H1 (cell line): ENCODE data around the gene STXBP4. TPM values are rescaled to one million over a fixed set of nuclear protein-coding genes. Genes with fewer than 3 reads are reported as not detected.

Experiments
- CTCF ChIA-PET: fragments of 300-600 bp; sonication (Branson Sonifier 250); formaldehyde crosslinking; loops from one replicate; lab custom pipeline; 2021; ENCODE audit not compliant: partially characterized antibody; lab: Charles Lee
- POLR2A ChIA-PET: fragments of 300-600 bp; sonication (Branson Sonifier 250); formaldehyde crosslinking; loops from one replicate; lab custom pipeline; 2021; ENCODE audit warnings: inconsistent platforms; ENCODE audit not compliant: partially characterized antibody; lab: Charles Lee
- DNase-seq, 2 experiments: peaks; one replicate each; pipeline versions ENCODE4 v3.0.0 to v3.0.0-alpha.2; 2010 to 2022; ENCODE audit warnings: low spot score in 2 of 2, low read depth in 1 of 2, mixed read lengths in 1 of 2
- FAIRE-seq: peaks from 2 replicates; lab custom pipeline; 2011; peaks lifted over from hg19 to GRCh38; lab: Jason Lieb, UNC
- H2AFZ ChIP-seq: 2 replicates; pipeline ENCODE4 v1.8.1; 2012; ENCODE audit warnings: low read length, inconsistent platforms
- H2AK5ac ChIP-seq: 2 replicates; pipeline ENCODE4 v1.6.1; 2013; ENCODE audit warnings: low read depth, low read length
- H2BK120ac ChIP-seq: replicated peaks from 2 replicates; pipeline ENCODE3; 2013; ENCODE audit warnings: low read depth, low read length, inconsistent platforms
- H2BK12ac ChIP-seq: 2 replicates; pipeline ENCODE4 v1.6.1; 2013; ENCODE audit warnings: low read depth, low read length
- H2BK15ac ChIP-seq: 2 replicates; pipeline ENCODE4 v1.6.1; 2013; ENCODE audit warnings: low read length
- H2BK20ac ChIP-seq: 2 replicates; pipeline ENCODE4 v1.6.1; 2013; ENCODE audit warnings: low read length
- H2BK5ac ChIP-seq: 2 replicates; pipeline ENCODE4 v1.6.1; 2013; ENCODE audit warnings: low read depth, low read length
- H3K14ac ChIP-seq: 2 replicates; pipeline ENCODE4 v1.6.1; 2013; ENCODE audit warnings: inconsistent platforms; ENCODE audit not compliant: insufficient read length
- H3K18ac ChIP-seq: 2 replicates; pipeline ENCODE4 v1.6.1; 2013; ENCODE audit warnings: low read length; ENCODE audit errors: extremely low read depth
- H3K23ac ChIP-seq: 2 replicates; pipeline ENCODE4 v1.6.1; 2013; ENCODE audit warnings: inconsistent platforms; ENCODE audit not compliant: insufficient read length
- H3K23me2 ChIP-seq: 2 replicates; pipeline ENCODE4 v1.6.1; 2013; ENCODE audit warnings: low read depth, low read length
- H3K27ac ChIP-seq: 2 replicates; pipeline ENCODE4 v1.6.1; 2011; ENCODE audit warnings: low read depth, low read length, inconsistent platforms
- H3K27me3 ChIP-seq, 4 experiments: replicated peaks in 1 of 4; 1 replicate in 1 of 4; 2 replicates in 3 of 4; pipeline versions ENCODE4 v1.6.1 to v1.8.1; 2011 to 2013; ENCODE audit warnings: low read length in 3 of 4, mild to moderate bottlenecking in 3 of 4, inconsistent platforms in 2 of 4, mixed read lengths in 2 of 4, moderate library complexity in 1 of 4; ENCODE audit not compliant: control insufficient read depth in 3 of 4, insufficient read depth in 3 of 4; ENCODE audit errors: extremely low read depth in 1 of 4
- H3K36me3 ChIP-seq, 4 experiments: 2 replicates each; pipeline versions ENCODE4 v1.6.1 to v1.8.1; 2011 to 2013; ENCODE audit warnings: mild to moderate bottlenecking in 4 of 4, low read length in 3 of 4, moderate library complexity in 2 of 4, control low read depth in 1 of 4, inconsistent platforms in 1 of 4; ENCODE audit not compliant: insufficient read depth in 4 of 4, control insufficient read depth in 2 of 4
- H3K4ac ChIP-seq: replicated peaks from 2 replicates; pipeline ENCODE3; 2013; ENCODE audit warnings: low read length, low read depth, mixed read lengths, inconsistent platforms; ENCODE audit not compliant: insufficient read length
- H3K4me1 ChIP-seq, 4 experiments: replicated peaks in 1 of 4; 1 replicate in 1 of 4; 2 replicates in 3 of 4; pipeline versions ENCODE4 v1.6.1 to v1.8.1; 2011 to 2013; ENCODE audit warnings: low read length in 3 of 4, inconsistent platforms in 2 of 4, mixed read lengths in 1 of 4; ENCODE audit not compliant: insufficient read depth in 4 of 4, control insufficient read depth in 3 of 4
- H3K4me2 ChIP-seq, 2 experiments: 2 replicates each; pipeline versions ENCODE4 v1.6.1 to v1.8.1; 2011 to 2013; ENCODE audit warnings: low read depth in 2 of 2, low read length in 2 of 2, control low read depth in 1 of 2, inconsistent platforms in 1 of 2, mild to moderate bottlenecking in 1 of 2; ENCODE audit not compliant: insufficient read depth in 1 of 2
- H3K4me3 ChIP-seq, 4 experiments: fragments of 200-600, 300-600 bp in 1 of 4; sonication (generic), shearing (Covaris generic), sonication (Bioruptor Twin) in 1 of 4; 2 replicates each; pipeline versions ENCODE4 v1.5.1 to v1.8.1; 2011 to 2016; ENCODE audit warnings: low read length in 4 of 4, low read depth in 3 of 4, control low read depth in 2 of 4, inconsistent platforms in 2 of 4, mild to moderate bottlenecking in 2 of 4, mixed read lengths in 1 of 4, moderate library complexity in 1 of 4; ENCODE audit not compliant: insufficient read depth in 2 of 4; ENCODE audit errors: extremely low read depth in 1 of 4
- H3K56ac ChIP-seq: replicated peaks from 2 replicates; pipeline ENCODE3; 2013; ENCODE audit warnings: low read depth, mild to moderate bottlenecking, mixed read lengths, low read length, inconsistent platforms; ENCODE audit not compliant: insufficient read length
- H3K79me1 ChIP-seq: 2 replicates; pipeline ENCODE4 v1.6.1; 2013; ENCODE audit warnings: low read depth, low read length, control low read depth
- H3K79me2 ChIP-seq, 2 experiments: 2 replicates each; pipeline versions ENCODE4 v1.6.1 to v1.8.1; 2012 to 2013; ENCODE audit warnings: low read length in 2 of 2, mild to moderate bottlenecking in 2 of 2, inconsistent platforms in 1 of 2; ENCODE audit not compliant: insufficient read depth in 2 of 2, control insufficient read depth in 1 of 2
- H3K9ac ChIP-seq, 4 experiments: replicated peaks in 1 of 4; 1 replicate in 1 of 4; 2 replicates in 3 of 4; pipeline versions ENCODE4 v1.6.1 to v1.8.1; 2011 to 2013; ENCODE audit warnings: low read depth in 3 of 4, low read length in 3 of 4, control low read depth in 2 of 4, mild to moderate bottlenecking in 2 of 4, moderate library complexity in 2 of 4, inconsistent platforms in 1 of 4; ENCODE audit errors: extremely low read depth in 1 of 4
- H3K9me3 ChIP-seq, 2 experiments: 2 replicates each; pipeline versions ENCODE4 v1.6.1 to v1.8.1; 2012 to 2013; ENCODE audit warnings: mild to moderate bottlenecking in 2 of 2, moderate library complexity in 2 of 2, control low read depth in 1 of 2, inconsistent platforms in 1 of 2, low read depth in 1 of 2, low read length in 1 of 2, mixed read lengths in 1 of 2; ENCODE audit not compliant: insufficient read depth in 2 of 2
- H4K20me1 ChIP-seq, 2 experiments: replicated peaks in 1 of 2; 2 replicates each; pipeline versions ENCODE3 to v1.8.1; 2011 to 2013; ENCODE audit warnings: inconsistent platforms in 2 of 2, low read length in 2 of 2, mild to moderate bottlenecking in 1 of 2; ENCODE audit not compliant: insufficient read depth in 2 of 2, control insufficient read depth in 1 of 2
- H4K5ac ChIP-seq: 2 replicates; pipeline ENCODE4 v1.6.1; 2013; ENCODE audit warnings: low read length, low read depth, mixed read lengths, inconsistent platforms; ENCODE audit not compliant: insufficient read length
- H4K8ac ChIP-seq: 2 replicates; pipeline ENCODE4 v1.8.0; 2013; ENCODE audit warnings: mild to moderate bottlenecking, moderate library complexity, low read length, inconsistent platforms; ENCODE audit not compliant: insufficient read depth; ENCODE audit errors: extremely low read depth
- H4K91ac ChIP-seq: replicated peaks from 2 replicates; pipeline ENCODE3; 2013; ENCODE audit warnings: low read length, mixed read lengths, inconsistent platforms; ENCODE audit not compliant: insufficient read length
- SUZ12 ChIP-seq: fragments of 200-600 bp; sonication (generic); IDR thresholded peaks from 2 replicates; pipeline ENCODE4 v1.6.1; 2012; ENCODE audit warnings: mild to moderate bottlenecking, inconsistent platforms, low read length, moderate library complexity, mixed read lengths
- WGBS, 2 experiments: shearing (Covaris generic) in 1 of 2; methylation state at CpG; one replicate each; pipeline versions ENCODE4 v1.1.6 to v1.1.7; 2013 to 2015; ENCODE audit warnings: low lambda C conversion rate in 2 of 2, mixed read lengths in 2 of 2, inconsistent platforms in 1 of 2, low coverage in 1 of 2, missing lambda C conversion rate in 1 of 2; ENCODE audit not compliant: insufficient replicate concordance in 2 of 2, insufficient coverage in 1 of 2, insufficient read length in 1 of 2; ENCODE audit errors: extremely low coverage in 1 of 2, missing lambda C conversion rate in 1 of 2; 5-methylcytosine and 5-hydroxymethylcytosine counted together
- polyA plus RNA-seq, 7 experiments: library from polyadenylated mRNA; depleted of rRNA in 3 of 7; stranded (reverse) in 5 of 7; unstranded in 2 of 7; fragments of >200 nt in 5 of 7; fragments of 200-250 nt in 2 of 7; gene quantifications; 1 replicate in 5 of 7; 2 replicates in 1 of 7; 4 replicates in 1 of 7; pipeline versions ENCODE4 v1.2.1 to v1.2.3, GENCODE V29; 2011 to 2013; ENCODE audit warnings: missing spikeins in 2 of 7, mixed read lengths in 2 of 7
- total RNA-seq: library from RNA; stranded (reverse); fragmentation: NEBNext Ultra II Directional; extraction: Animal tissue kit (Norgen Biotek cat#: 25700); gene quantifications from 2 replicates; pipeline ENCODE4 v1.2.1, GENCODE V29; 2021

Gene STXBP4
- total and polyA plus RNA-seq, 2 of the 8 experiments (the other 6 are each of a cell fraction or from before 2014, with no cell fraction given), result 3.2 to 18.5 TPM

- no peak overlapping the region for H3K4ac ChIP-seq
- FAIRE-seq (no peak), DNase-seq (no peak)
- H3K27ac ChIP-seq, result no peak overlapping the region
- no peaks in the 10 kb centered on the region for H3K4me1 ChIP-seq
- no peak overlapping the region for H2AFZ ChIP-seq
- H3K9me3 ChIP-seq, result no peaks in the 10 kb centered on the region
- no peak overlapping the region for H2BK120ac ChIP-seq
- H3K23ac ChIP-seq, result no peak overlapping the region
- peaks cover 1 to 5% of the 10 kb centered on the region in 2 experiments for H4K20me1 ChIP-seq
- H3K79me1 ChIP-seq, result no peaks in the 10 kb centered on the region; the same call in 1 of the 2 replicates
- no peak overlapping the region for H3K9ac ChIP-seq
- H3K4me2 ChIP-seq, result no peak overlapping the region
- POLR2A ChIA-PET, result no interaction called here
- no peak overlapping the region for H2BK12ac ChIP-seq
- peaks cover 0 to 1% (median 0%) of the 10 kb centered on the region in 4 experiments; a peak in 1 of 7 replicates for H3K27me3 ChIP-seq
- H2BK15ac ChIP-seq, result no peak overlapping the region
- no peak for TF ChIP-seq SUZ12
- H3K4me3 ChIP-seq, result no peak overlapping the region
- H3K18ac ChIP-seq, result no peak overlapping the region
- no peak overlapping the region for H2AK5ac ChIP-seq
- H2BK20ac ChIP-seq, result no peak overlapping the region
- no peak overlapping the region for H3K14ac ChIP-seq
- no peak overlapping the region for H2BK5ac ChIP-seq
- CTCF ChIA-PET, result no interaction called here
- WGBS, 2 experiments, result 78% methylated on average over 4 of the region's 4 CpGs; no CpG with 5 or more reads in 1 of the 2 experiments
- H3K56ac ChIP-seq, result no peak overlapping the region
- H4K5ac ChIP-seq, result no peak overlapping the region
- H4K8ac ChIP-seq, result no peak overlapping the region
- H3K36me3 ChIP-seq, result peaks cover 18 to 66% (median 51%) of the 10 kb centered on the region in 4 experiments
- H3K23me2 ChIP-seq, result no peaks in the 10 kb centered on the region
- H4K91ac ChIP-seq, result no peak overlapping the region
- H3K79me2 ChIP-seq, result no peaks in the 10 kb centered on the region
Measured at GRCh38 chr17:54951286-54951685, 17.3 kb upstream of the STXBP4 start.
